Activated CD4-positive, alpha-beta memory T cell treated with anti-CD3 and anti-CD28 coated beads, Interleukin-2, amount 10 ng/mL, durations not matched to agents 7 days and 5 days (primary cell): ENCODE data around the gene HINT3. TPM values are rescaled to one million over a fixed set of nuclear protein-coding genes. Genes with fewer than 3 reads are reported as not detected.
"Not testable (repeated sequence)": the region's sequence is repeated elsewhere in the genome, so short reads cannot be mapped to it uniquely, and the experiment has no call there.

ENCODE experiments used
- CTCF ChIA-PET: fragments of 350-600 bp; sonication (Branson Sonifier 250); formaldehyde crosslinking; loops from one replicate; lab custom pipeline; 2021; ENCODE audit warnings: antibody characterized with exemption, inconsistent platforms; lab: Charles Lee
- POLR2A ChIA-PET: fragments of 350-600 bp; sonication (Branson Sonifier 250); formaldehyde crosslinking; loops from one replicate; lab custom pipeline; 2021; ENCODE audit warnings: antibody characterized with exemption; lab: Charles Lee
- DNase-seq: peaks from one replicate; pipeline ENCODE4 v3.0.0-alpha.2; 2020
- H3K27ac Mint-ChIP-seq: one replicate; pipeline ENCODE4 v1.8.0; 2021; ENCODE audit warnings: mild to moderate bottlenecking, mixed read lengths
- H3K27me3 Mint-ChIP-seq: one replicate; pipeline ENCODE4 v1.8.0; 2021; ENCODE audit warnings: mixed read lengths
- H3K36me3 Mint-ChIP-seq: one replicate; pipeline ENCODE4 v1.8.0; 2021; ENCODE audit warnings: low read depth, mixed read lengths
- H3K4me1 Mint-ChIP-seq: one replicate; pipeline ENCODE4 v1.8.0; 2021; ENCODE audit warnings: mixed read lengths
- H3K4me3 Mint-ChIP-seq: one replicate; pipeline ENCODE4 v1.8.0; 2021; ENCODE audit warnings: mild to moderate bottlenecking, mixed read lengths
- H3K9me3 Mint-ChIP-seq: one replicate; pipeline ENCODE4 v1.8.0; 2021; ENCODE audit warnings: mixed read lengths
- total RNA-seq, 2 experiments: library from RNA; stranded (reverse); gene quantifications; one replicate each; pipeline ENCODE4 v1.2.3, GENCODE V29; 2021

HINT3 gene
- 10 to 100 TPM; 11.0 to 11.7 TPM for total RNA-seq

- Mint-ChIP-seq H3K4me3 (no peak within 1 kb of the TSS), H3K27me3 (no peaks in the 10 kb centered on the region), H3K27ac (peak within 1 kb of the TSS; percentile 44), H3K36me3 (peaks cover 2% of the 10 kb centered on the region), H3K4me1 (peaks cover 8% of the 10 kb centered on the region), H3K9me3 (no peaks in the 10 kb centered on the region)
- CTCF ChIA-PET, result interaction anchor here (0.5 to 9.6 kb wide), 70 partner anchors 8 to 655 kb away, joined by 3 to 231 read pairs (median 6); partner anchors contain the start of genes HDDC2, NCOA7 and TRMT11
- POLR2A ChIA-PET, result interaction anchor here (0.6 to 6.4 kb wide), 23 partner anchors 8 to 211 kb away, joined by 3 to 111 read pairs (median 4); partner anchors contain the start of genes NCOA7 and TRMT11
- peak; percentile 97 for DNase-seq
Measured at GRCh38 chr6:125956506-125957390, at the start of gene HINT3. TSS of gene HINT3 (plus strand) at chr6:125956770. CDS start at chr6:125956978, 208 bp downstream.

- H3K9me3 Mint-ChIP-seq, result no peaks in the 10 kb centered on the region
- H3K27ac Mint-ChIP-seq, result peak overlapping the region; percentile 52
- DNase-seq, result no peak
- no peak overlapping the region for H3K4me3 Mint-ChIP-seq
- H3K4me1 Mint-ChIP-seq, result peaks cover 28% of the 10 kb centered on the region
- no peaks in the 10 kb centered on the region for H3K27me3 Mint-ChIP-seq
- H3K36me3 Mint-ChIP-seq, result peaks cover 43% of the 10 kb centered on the region
- ChIA-PET POLR2A (interaction anchor here (1.0 to 1.9 kb wide), 7 partner anchors 9 to 130 kb away, joined by 3 to 7 read pairs (median 5); partner anchors contain the start of gene HINT3), CTCF (interaction anchor here (0.7 to 2.1 kb wide), 5 partner anchors 9 to 119 kb away, joined by 3 to 12 read pairs (median 4); partner anchors contain the start of gene HINT3)
Measured at GRCh38 chr6:125910527-125910926, 46.0 kb upstream of the HINT3 start.

DNA sequence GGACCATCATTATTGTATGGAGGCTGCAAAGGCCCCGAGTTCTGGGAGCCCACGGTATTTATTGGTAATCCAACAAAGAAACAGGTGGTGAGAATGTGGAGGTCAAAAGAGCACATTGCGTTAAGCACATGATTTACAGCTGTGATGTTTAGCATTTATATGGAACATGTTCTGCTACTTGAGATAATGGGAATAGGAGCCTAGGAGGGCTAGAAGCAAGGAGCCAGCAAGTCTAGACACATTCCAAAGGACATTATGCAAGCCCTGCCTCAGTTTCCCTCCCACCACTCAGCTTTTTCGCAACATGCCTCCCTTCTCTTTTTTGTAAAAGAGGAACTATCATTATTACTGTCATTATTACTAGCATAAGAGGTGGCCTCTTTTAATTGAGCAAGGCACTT, 45.5 kb upstream of the HINT3 start:
- not testable (repeated sequence) for DNase-seq, H3K4me3 Mint-ChIP-seq, H3K27ac Mint-ChIP-seq, H3K27me3 Mint-ChIP-seq, H3K9me3 Mint-ChIP-seq
- CTCF ChIA-PET, result interaction anchor here (0.7 to 2.1 kb wide), 4 partner anchors 9 to 45 kb away, joined by 3 to 12 read pairs (median 6); partner anchors contain the start of gene HINT3
- Mint-ChIP-seq H3K4me1 (peaks cover 27% of the 10 kb centered on the region), H3K36me3 (peaks cover 45% of the 10 kb centered on the region)
- POLR2A ChIA-PET, result interaction anchor here (1.5 to 1.9 kb wide), 4 partner anchors 10 to 45 kb away, joined by 5 to 7 read pairs (median 6); partner anchors contain the start of gene HINT3

DNA sequence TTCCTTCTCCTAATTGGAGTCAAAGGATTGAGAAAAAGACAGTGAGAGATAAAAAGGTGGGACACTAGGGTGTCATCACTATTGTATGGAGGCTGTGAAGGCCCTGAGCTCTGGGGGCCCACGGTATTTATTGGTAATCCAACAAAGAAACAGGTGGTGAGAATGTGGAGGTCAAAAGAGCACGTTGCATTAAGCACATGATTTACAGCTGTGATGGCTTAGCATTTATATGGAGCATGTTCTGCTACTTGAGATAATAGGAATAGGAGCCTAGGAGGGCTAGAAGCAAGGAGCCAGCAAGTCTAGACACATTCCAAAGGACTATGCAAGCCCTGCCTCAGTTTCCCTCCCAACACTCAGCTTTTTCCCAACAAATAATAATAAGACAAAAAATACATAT, 44.1 kb upstream of the HINT3 start:
- POLR2A ChIA-PET, result interaction anchor here (1.5 kb wide), 1 partner anchor 74 kb away, joined by 4 read pairs; the partner anchor contains the start of gene TRMT11
- H3K27ac Mint-ChIP-seq, DNase-seq, H3K4me3 Mint-ChIP-seq, H3K9me3 Mint-ChIP-seq, H3K27me3 Mint-ChIP-seq, CTCF ChIA-PET: not testable (repeated sequence)
- Mint-ChIP-seq H3K4me1 (peaks cover 20% of the 10 kb centered on the region), H3K36me3 (peaks cover 51% of the 10 kb centered on the region)

DNA sequence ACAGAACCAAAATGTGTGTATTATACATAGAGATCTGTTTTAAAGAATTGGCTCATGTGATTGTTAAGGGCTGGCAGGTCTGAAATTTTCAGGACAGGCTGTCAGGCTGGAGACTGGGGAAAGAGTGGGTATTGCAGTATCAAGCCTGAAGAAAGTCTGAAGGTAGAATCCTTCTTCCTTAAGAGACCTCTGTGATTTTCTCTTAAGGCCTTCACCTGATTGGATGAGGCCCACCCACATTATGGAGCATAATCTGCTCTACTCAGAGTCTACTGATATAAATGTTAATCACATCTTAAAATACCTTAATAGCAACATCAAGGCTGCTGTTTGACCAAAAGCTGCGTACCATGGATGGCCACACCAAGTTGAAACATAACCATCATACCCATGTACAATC, 43.4 kb upstream of the HINT3 start:
- Mint-ChIP-seq H3K4me3 (no peak overlapping the region), H3K27me3 (no peaks in the 10 kb centered on the region), H3K27ac (no peak overlapping the region), H3K36me3 (peaks cover 54% of the 10 kb centered on the region), H3K9me3 (no peaks in the 10 kb centered on the region), H3K4me1 (peaks cover 23% of the 10 kb centered on the region)
- DNase-seq, result no peak
- ChIA-PET CTCF (interaction anchor here (0.9 to 3.7 kb wide), 2 partner anchors 43 to 123 kb away, joined by 3 to 23 read pairs; partner anchors contain the start of genes HINT3 and NCOA7), POLR2A (interaction anchor here (1.5 kb wide), 1 partner anchor 74 kb away, joined by 4 read pairs; the partner anchor contains the start of gene TRMT11)

DNA sequence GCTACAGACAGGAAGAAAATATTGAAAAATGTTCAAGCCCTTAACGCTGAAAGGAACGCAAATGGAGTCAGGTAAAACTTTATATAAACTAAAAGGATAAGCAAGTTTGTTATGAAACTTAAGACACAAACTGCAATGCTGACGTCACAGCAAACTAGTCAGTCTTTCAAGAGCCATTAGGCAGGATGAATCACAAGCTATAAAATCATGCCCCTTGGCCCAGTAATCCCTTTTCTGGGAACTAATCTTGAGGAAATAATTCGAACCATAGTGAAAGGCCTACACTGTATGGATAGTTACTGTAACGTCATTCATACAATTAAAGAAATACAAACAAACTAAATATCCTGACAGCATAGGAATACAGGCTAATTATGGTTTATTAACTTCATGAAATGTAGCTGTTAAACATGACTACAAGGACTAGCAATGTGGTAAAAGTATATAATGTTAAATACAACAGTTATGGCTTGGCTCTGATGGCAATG, 42.7 kb upstream of the HINT3 start:
- Mint-ChIP-seq H3K4me3 (no peak overlapping the region), H3K27me3 (no peaks in the 10 kb centered on the region), H3K9me3 (no peaks in the 10 kb centered on the region), H3K27ac (no peak overlapping the region), H3K4me1 (peaks cover 30% of the 10 kb centered on the region), H3K36me3 (peaks cover 54% of the 10 kb centered on the region)
- CTCF ChIA-PET, result interaction anchor here (0.7 to 3.7 kb wide), 5 partner anchors 9 to 123 kb away, joined by 3 to 23 read pairs (median 4); partner anchors contain the start of genes HINT3 and NCOA7
- POLR2A ChIA-PET, result interaction anchor here (0.8 to 1.5 kb wide), 2 partner anchors 73 to 123 kb away, joined by 4 read pairs; partner anchors contain the start of genes NCOA7 and TRMT11
- no peak for DNase-seq

- CTCF ChIA-PET, result interaction anchor here (0.6 to 3.9 kb wide), 8 partner anchors 11 to 127 kb away, joined by 3 to 36 read pairs (median 4); partner anchors contain the start of genes HINT3 and NCOA7
- POLR2A ChIA-PET, result interaction anchor here (0.8 to 3.5 kb wide), 7 partner anchors 8 to 137 kb away, joined by 3 to 26 read pairs (median 6); partner anchors contain the start of genes HINT3 and NCOA7
- H3K4me3 Mint-ChIP-seq, result no peak overlapping the region
Measured at GRCh38 chr6:125918230-125918629, 38.3 kb upstream of the HINT3 start.

DNA sequence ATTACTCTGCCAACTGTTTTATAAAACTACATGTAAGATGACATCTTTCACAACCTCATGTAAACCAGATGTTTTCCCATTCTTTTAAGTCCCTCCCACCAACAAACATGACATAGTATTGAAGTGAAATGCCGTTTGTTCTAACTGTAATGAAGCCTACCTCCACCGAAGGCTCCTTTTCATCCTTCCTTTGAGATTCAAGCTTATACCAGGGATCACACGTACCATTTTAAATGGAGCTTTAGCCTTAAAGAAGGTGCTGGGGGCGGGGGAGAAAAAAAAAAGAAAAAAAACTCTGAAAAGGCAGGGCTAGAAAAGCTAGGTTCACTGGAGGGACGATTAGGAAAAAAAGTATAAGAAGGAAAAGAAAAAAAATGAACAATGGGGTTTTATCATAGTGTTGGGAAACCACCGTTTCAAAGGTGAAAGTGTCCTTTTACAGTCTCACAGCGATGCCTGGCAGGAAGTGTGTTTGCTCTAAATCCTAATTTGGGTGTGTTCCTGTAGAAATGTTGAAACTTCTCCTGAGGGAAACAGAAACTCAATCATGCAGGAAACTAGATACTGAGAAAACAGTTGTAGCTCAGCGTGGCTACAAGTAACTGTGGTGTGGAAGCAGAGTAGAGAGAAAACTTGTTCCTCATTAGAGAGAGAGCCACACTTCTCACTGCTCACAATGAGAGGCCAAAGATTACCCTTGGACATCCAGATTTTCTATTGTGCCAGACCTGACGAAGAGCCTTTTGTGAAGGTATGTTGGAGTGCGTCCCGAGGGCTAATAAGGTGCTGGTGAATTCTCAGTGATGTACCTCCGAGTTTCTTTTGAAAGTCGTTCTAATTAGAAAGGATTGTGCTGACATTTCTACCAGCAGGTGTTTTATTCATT, 37.6 kb upstream of the HINT3 start:
- no peaks in the 10 kb centered on the region for H3K9me3 Mint-ChIP-seq
- H3K36me3 Mint-ChIP-seq, result peaks cover 71% of the 10 kb centered on the region
- CTCF ChIA-PET, result interaction anchor here (0.7 to 3.9 kb wide), 8 partner anchors 9 to 138 kb away, joined by 3 to 36 read pairs (median 6); partner anchors contain the start of genes HINT3 and NCOA7
- H3K27me3 Mint-ChIP-seq, result no peaks in the 10 kb centered on the region
- POLR2A ChIA-PET, result interaction anchor here (0.8 to 3.5 kb wide), 11 partner anchors 9 to 138 kb away, joined by 3 to 26 read pairs (median 5); partner anchors contain the start of genes HINT3 and NCOA7
- peak overlapping the region; percentile 82 for H3K27ac Mint-ChIP-seq
- peaks cover 46% of the 10 kb centered on the region for H3K4me1 Mint-ChIP-seq
- peak; percentile 58 for DNase-seq
- peak overlapping the region; percentile 74 for H3K4me3 Mint-ChIP-seq

More at GRCh38 chr6:125918230-125918629, 38.3 kb upstream of the HINT3 start:
- no peaks in the 10 kb centered on the region for H3K27me3 Mint-ChIP-seq
- H3K36me3 Mint-ChIP-seq, result peaks cover 68% of the 10 kb centered on the region
- DNase-seq, result no peak
- peak overlapping the region; percentile 82 for H3K27ac Mint-ChIP-seq
- peaks cover 39% of the 10 kb centered on the region for H3K4me1 Mint-ChIP-seq
- H3K9me3 Mint-ChIP-seq, result no peaks in the 10 kb centered on the region

- Mint-ChIP-seq H3K9me3 (no peaks in the 10 kb centered on the region), H3K27me3 (no peaks in the 10 kb centered on the region), H3K4me1 (peaks cover 53% of the 10 kb centered on the region), H3K36me3 (peaks cover 77% of the 10 kb centered on the region), H3K4me3 (peak overlapping the region; percentile 74), H3K27ac (peak overlapping the region; percentile 82)
- CTCF ChIA-PET, result interaction anchor here (0.9 to 3.9 kb wide), 8 partner anchors 9 to 139 kb away, joined by 3 to 36 read pairs (median 6); partner anchors contain the start of genes HINT3 and NCOA7
- POLR2A ChIA-PET, result interaction anchor here (1.0 to 3.5 kb wide), 10 partner anchors 9 to 139 kb away, joined by 3 to 26 read pairs (median 6); partner anchors contain the start of genes HINT3 and NCOA7
- no peak for DNase-seq
Measured at GRCh38 chr6:125919618-125920017, 37.0 kb upstream of the HINT3 start.

DNA sequence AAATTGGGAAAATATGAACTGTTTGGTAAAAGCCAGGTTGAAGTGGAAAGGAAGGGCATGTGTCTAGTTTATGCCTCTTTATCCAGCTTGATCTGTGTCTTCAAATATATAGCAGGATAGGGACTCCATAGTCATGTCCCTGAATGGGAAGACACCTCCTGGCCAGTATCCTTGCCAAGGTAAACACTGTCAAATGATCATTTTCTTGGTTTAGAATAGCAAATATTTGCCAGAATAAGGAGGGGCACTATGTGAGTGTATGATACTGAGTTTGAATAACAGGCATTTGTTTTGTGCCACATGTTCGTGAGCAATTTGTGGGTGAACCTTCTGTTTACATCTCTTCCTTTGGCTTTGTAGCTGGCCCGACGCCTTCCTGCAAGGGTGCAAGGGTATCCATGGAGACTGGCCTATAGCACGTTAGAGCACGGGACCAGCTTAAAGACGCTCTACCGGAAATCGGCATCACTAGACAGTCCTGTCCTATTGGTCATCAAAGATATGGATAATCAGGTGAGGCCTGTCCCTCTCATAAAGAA, 34.2 kb upstream of the HINT3 start:
- CTCF ChIA-PET, result interaction anchor here (0.8 to 1.6 kb wide), 6 partner anchors 16 to 135 kb away, joined by 3 to 8 read pairs (median 3); partner anchors contain the start of genes HINT3 and NCOA7
- DNase-seq, result no peak
- peaks cover 61% of the 10 kb centered on the region for H3K4me1 Mint-ChIP-seq
- no peaks in the 10 kb centered on the region for H3K27me3 Mint-ChIP-seq
- no peak overlapping the region for H3K4me3 Mint-ChIP-seq
- no peak overlapping the region for H3K27ac Mint-ChIP-seq
- POLR2A ChIA-PET, result interaction anchor here (0.9 to 4.1 kb wide), 3 partner anchors 18 to 132 kb away, joined by 3 to 28 read pairs (median 5); partner anchors contain the start of gene NCOA7
- H3K36me3 Mint-ChIP-seq, result peaks cover 70% of the 10 kb centered on the region
- H3K9me3 Mint-ChIP-seq, result no peaks in the 10 kb centered on the region
